PFSK-1 (cell line): ENCODE measurements around the gene DUSP6.

Experiments used
- POLR2AphosphoS5 ChIP-seq: IDR thresholded peaks from 2 replicates; pipeline ENCODE4 v1.6.1; 2012; ENCODE audit warnings: low read depth, mild to moderate bottlenecking, control low read depth, low read length, moderate library complexity
- REST ChIP-seq, 2 experiments: IDR thresholded peaks; 2 replicates each; pipeline versions ENCODE4 v1.6.1 to v1.8.0; 2011 to 2012; ENCODE audit warnings: low read depth in 2 of 2, low read length in 2 of 2, control low read depth in 1 of 2, inconsistent platforms in 1 of 2, mild to moderate bottlenecking in 1 of 2, moderate library complexity in 1 of 2; ENCODE audit not compliant: insufficient read depth in 1 of 2
- SIN3A ChIP-seq: IDR thresholded peaks from 2 replicates; pipeline ENCODE4 v1.6.1; 2012; ENCODE audit warnings: mild to moderate bottlenecking, low read length, moderate library complexity, borderline replicate concordance; ENCODE audit not compliant: insufficient read depth
- TAF1 ChIP-seq: IDR thresholded peaks from 2 replicates; pipeline ENCODE4 v1.6.1; 2012; ENCODE audit warnings: low read length, control low read depth, borderline replicate concordance; ENCODE audit not compliant: insufficient read depth

DNA sequence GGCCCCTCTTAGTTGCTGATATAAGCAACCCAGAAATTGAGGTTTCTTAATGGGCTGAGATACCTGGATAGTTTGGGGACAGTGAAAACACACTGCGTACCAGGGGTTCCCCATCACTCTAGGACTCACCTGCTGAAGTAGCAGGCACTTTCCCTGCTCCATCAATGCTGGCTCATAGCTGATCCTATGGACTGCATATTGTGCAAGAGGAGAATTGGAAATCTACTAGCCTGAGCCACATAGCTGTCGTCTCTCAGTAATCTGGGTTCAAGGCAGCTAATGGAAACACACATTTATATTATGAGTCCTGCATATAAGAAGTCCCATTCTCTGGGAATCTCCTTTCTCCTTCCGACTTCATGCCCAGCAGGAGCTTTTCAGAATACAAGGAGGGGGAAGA is 7.3 kb upstream of the DUSP6 start:
- no peak for TF ChIP-seq TAF1
- TF ChIP-seq REST (IDR thresholded peaks at IDR 0.05; ENCODE audit: insufficient read depth in 1 of 2, low read depth in 2 of 2, low read length in 2 of 2): no peak
- TF ChIP-seq POLR2AphosphoS5: no peak
- no peak for TF ChIP-seq SIN3A
